Stimulated activated CD4-positive, alpha-beta T cell treated with anti-CD3 and anti-CD28 coated beads, Interleukin-1b, Interleukin-23, amount 100 ng/mL, for 4 hours (primary cell): ENCODE results near the gene COL1A1.

Experiments
- DNase-seq, 2 donors: peaks; one replicate each; pipeline ENCODE4 v3.0.0-alpha.2; 2020; ENCODE audit warnings: low read depth in 2 of 2

The COL1A1 gene

DNA sequence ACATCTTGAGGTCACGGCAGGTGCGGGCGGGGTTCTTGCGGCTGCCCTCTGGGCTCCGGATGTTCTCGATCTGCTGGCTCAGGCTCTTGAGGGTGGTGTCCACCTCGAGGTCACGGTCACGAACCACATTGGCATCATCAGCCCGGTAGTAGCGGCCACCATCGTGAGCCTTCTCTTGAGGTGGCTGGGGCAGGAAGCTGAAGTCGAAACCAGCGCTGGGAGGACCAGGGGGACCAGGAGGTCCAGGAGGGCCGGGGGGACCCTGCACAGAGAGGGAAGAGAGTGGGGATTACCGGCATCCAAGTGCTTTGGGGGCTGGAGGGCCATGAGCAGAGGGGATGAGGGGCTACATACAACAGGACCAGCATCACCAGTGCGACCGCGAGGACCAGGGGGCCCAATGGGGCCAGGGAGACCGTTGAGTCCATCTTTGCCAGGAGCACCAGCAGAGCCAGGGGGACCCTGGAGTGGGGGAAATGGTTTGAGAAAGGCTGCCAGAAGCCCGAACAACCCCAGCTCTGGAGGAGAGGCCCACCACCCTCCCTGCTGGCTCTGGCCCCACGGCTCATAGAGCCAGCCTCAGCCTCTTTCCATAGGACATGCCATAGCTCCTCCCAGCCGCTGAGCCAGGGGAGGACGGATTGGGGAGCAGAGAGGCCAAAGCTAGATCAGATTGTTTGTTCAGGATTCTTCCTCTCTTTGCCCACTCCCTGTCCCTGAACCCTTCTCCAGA lies 14.6 kb downstream of the COL1A1 start:
- no peak for DNase-seq

DNA sequence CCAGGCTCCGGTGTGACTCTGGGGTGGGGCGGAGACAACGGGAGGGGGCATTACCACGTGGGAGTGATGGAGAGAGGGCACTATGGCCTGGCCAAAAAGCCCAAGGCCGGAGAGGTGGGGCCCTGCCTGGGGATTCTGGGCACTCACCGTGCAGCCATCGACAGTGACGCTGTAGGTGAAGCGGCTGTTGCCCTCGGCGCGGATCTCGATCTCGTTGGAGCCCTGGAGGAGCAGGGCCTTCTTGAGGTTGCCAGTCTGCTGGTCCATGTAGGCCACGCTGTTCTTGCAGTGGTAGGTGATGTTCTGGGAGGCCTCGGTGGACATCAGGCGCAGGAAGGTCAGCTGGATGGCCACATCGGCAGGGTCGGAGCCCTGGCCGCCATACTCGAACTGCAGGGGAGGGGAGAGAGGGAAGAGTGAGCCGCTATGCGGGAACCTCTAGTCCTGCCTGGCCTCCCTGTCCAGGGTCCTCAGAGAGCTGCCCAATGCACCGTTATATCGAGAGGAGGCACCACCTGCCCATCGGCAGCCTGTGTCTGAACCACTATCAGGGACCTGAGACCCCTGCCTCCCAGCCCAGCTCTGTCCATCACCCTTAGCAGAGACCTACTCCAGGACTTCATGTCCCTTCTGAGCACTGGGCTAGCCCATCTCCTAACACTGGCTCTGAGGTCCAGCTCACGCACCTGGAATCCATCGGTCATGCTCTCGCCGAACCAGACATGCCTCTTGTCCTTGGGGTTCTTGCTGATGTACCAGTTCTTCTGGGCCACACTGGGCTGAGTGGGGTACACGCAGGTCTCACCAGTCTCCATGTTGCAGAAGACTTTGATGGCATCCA lies 15.6 kb downstream of the COL1A1 start:
- DNase-seq = no peak

DNA sequence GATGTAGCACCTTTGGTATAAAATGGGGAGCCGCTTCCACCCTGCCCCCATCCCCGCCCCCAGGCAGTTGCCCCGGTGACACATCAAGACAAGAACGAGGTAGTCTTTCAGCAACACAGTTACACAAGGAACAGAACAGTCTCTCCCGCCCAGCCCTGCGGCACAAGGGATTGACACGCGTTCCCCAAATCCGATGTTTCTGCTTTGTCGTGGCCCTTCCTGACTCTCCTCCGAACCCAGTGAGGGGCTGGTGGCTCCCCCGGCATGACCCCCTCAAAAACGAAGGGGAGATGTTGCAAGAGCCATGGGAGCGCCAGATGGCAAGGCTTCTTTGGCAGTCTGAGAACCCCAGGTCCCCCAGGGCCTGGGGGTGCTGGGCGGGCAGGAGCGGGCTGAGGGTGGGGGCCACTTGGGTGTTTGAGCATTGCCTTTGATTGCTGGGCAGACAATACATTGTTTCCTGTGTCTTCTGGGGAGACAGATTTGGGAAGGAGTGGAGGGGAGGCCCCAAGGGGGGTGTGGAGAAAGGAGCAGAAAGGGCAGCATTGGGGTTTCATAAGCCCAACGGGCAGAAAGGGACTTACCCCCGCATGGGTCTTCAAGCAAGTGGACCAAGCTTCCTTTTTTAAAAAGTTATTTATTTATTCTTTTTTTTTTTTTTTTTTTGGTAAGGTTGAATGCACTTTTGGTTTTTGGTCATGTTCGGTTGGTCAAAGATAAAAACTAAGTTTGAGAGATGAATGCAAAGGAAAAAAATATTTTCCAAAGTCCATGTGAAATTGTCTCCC lies 16.6 kb downstream of the COL1A1 start:
- no peak for DNase-seq

DNA sequence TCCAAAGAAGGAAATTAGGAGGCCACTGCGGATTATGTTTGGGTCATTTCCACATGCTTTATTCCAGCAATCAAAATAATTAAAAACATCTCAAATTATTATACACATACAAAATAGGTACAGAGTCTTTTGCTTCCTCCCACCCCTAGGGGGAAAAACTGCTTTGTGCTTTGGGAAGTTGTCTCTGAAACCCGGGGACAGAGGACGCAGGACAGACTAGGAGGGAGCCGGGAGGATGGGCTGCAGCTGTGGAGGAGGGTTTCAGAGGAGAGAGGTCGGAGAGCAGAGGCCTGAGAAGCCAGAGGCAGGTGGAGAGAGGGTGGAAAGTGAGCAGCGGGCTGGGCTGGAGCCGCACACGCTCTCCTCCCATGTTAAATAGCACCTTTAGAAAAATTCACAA lies 17.4 kb downstream of the COL1A1 start:
- DNase-seq = no peak

DNA sequence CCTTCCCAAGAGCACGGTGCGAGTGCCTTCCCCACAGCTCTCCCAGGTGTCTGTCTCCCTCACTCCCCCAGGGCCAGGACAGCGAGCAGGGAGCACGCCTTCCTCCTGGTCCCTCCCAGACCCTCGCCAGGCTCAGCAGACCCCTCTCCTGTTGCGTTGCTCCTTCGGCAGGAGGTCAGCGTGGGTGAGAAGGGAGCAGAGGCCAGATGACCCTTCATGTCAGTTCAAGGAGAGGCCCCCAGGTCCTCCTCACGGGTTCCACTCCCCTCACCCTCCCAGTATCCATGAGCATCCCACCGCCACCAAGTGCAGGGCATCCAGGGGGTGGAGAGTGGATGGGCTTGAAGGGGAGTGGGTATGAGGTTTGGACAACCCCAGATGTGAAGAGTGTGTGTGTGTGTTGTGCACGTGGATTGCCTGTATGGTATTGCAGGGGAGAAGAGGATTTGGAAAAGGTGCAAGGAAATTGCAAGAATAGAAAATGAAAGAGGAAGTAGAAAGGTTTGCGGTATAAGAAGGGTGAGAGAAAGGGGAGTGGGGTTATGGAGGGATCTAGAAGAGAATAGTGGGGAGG lies 17.9 kb downstream of the COL1A1 start:
- DNase-seq = no peak

DNA sequence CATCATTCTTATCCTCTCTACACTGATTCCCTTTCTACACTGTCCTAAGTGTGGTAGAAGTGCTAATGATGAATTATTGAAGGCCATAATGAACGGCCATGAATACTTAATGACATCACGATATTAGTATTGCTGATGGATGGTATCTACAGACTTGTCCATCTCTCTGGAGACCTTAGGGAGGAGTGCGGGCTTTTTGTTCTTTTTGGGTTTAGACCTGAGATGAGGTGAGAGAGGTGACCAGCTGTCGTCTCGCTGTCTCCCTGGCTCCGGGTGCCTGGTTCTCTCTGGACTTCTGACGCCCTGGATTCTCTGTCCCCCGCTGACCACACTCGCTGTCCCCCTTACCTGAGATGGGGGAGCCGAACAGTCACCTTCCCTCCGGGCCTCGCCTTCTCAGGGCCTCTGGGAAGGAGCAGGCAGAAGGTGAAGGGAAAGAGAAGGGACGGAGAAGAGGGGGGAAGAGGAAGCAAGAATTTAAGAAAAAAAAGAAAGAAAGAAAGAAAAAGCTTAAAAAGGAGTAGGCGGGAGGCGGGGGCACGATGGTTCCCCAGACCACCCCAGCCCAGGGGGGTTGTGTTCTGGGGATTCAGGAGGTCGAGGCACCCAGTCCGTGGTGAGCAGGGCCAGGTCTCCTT lies 18.5 kb downstream of the COL1A1 start:
- no peak for DNase-seq

DNA sequence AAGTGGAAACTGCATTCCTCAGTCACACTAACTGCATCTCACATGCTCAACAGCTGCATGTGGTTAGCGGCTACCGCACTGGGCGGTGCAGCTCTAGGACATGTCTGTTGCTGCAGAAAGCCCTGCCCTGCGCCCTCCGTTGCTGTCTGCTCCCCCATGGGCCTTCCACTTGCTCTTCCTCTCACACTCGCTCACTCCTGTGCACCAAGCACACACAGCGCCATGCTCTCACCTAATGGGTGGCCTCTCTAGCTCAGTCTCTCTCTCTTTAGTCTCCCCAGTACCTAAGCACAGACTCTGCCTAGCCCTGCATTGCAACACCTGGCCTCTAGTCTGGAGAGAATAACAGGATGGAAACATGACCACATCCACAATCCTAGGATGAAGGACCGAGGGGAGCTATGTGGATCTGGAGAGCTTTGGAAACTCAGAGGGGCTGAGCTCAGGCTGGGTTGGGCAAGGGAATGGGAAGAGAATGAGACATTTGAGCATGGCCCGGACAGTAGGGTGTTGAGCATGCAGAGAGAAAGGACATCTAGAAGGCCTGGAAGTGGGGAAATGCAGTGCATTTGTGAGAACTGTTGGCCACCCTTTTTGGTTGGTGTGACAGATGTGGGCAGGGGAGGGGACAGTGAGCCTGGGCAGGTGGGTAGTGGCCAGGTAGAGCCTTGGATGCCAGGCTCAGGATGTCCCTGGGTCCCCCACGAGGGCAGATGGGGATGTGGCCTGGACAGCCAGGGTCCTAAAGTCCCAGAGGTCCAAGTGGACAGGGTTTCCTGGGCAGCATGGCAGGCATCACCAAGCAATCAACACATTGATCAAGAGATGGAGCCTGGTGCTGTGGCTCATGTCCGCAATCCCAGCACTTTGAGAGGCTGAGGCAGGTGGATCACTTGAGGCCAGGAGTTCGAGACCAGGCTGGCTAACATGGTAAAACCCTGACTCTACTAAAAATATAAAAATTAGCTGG lies 19.6 kb downstream of the COL1A1 start:
- DNase-seq = no peak

DNA sequence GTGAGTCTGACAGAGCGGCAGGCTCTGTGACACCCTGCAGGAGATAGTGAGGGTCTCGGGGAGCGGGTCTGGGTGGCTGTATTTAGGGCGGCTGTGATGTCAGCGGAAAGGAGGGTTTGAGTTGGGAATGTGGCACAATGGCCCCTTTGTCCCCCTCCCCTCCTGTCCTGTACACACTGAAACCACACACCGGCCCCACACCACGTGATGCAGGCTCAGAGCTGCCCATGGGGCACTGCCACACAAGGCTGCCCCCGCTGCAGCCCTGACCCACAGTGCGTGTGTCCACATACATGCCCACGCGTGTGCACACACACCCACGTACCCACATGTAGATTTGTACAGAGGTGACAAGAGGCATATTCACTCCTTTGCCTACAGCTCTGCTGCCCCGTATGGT lies 20.3 kb downstream of the COL1A1 start:
- DNase-seq = no peak

DNA sequence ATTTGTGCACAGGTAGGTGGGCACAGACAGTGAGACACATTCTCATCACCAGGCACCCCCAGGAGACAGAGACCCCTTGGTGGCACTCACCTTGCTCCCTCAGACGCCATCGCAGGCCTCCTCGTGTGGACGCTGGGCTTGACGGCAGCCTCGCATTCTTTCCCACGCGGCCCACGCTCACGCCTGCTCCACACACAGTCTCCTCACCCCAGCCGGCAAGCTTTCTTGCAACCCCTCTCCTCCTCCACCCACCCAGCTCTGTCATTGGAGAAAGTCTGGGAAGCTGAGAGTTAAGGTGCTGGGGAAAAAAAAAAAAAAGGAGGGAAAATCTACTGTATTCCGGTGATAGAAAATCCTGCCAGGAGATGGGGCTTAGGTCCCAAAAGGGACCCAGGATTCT lies 20.8 kb downstream of the COL1A1 start:
- no peak for DNase-seq

DNA sequence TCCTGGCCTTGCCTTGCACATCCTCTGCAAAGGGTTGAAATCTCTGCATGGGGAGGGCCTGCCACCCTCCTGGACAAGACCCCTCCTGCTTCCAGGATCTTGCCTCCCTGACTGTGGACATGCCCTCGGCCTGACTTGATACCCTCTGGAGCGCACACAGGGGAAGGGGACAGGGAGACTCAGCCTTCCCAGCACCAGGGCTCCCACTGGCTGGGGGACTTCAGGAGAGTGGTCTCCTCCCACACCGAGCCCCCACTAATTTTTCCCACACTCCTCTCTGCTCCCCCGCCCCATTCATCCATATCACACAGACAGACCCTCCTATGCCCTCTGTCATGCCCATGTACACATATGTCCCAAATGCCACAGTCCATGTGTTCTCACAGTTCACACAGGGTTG lies 21.3 kb downstream of the COL1A1 start:
- no peak for DNase-seq

DNA sequence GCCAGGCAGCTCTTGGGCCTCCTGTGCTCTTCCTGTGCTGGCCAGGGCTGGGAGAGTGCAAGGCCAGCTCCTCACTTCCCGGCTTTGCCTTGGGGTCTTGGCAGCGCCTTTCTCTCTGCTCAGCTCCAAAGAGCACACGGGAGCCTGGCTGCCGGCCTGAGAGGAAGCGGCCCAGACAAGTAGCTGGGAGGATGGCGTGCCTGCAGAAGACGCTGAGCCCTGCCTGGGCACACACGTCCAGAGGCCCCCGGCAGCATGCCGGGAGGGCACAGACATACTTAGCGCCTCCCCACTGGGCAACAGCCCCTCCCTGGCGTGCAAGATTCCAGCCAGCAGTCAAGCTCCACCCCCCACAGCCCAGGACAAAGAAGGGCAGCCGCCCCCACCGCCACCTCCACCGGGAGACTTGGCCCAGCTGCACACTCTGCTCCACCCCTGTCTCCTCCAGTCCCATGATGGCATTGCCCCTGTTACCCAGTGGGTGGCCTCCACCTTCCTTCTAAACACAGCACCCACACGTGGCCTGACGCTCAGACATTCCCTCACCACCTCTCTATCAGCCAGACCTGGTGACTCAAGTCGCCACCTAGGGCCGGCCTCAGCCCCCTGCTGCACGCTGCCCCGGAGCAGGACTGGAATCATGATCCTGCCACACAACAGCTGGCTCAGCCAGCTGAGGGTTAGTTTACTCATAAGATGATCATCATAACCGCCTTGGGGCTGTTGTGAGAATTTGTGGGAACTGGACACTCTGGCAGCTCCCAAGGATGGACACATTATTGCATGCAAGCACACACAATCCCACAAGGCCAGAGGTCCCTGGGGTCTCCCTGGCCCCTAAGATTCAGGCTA lies 23.2 kb downstream of the COL1A1 start:
- DNase-seq = peak in 1 of 2 donors; percentile 26

DNA sequence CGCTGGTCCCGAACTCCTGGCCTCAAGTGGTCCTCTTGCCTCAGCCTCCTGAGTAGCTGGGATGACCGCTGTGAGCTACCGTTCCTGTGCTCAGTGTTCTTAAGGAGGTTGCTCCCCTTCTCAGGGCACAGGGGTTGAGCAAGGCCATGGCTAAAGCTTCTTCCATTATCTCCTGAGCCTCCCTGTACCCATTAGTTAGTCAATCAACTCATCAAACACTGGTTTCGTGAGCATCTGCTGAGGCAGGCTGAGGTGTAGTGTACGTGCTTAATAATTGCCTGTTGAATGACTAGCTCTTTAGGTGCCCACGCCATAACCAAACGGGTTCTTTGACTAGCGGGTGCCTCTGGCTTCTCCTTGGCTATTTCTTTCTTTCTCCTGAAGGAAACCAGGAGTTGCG lies 24.0 kb downstream of the COL1A1 start:
- DNase-seq = no peak

DNA sequence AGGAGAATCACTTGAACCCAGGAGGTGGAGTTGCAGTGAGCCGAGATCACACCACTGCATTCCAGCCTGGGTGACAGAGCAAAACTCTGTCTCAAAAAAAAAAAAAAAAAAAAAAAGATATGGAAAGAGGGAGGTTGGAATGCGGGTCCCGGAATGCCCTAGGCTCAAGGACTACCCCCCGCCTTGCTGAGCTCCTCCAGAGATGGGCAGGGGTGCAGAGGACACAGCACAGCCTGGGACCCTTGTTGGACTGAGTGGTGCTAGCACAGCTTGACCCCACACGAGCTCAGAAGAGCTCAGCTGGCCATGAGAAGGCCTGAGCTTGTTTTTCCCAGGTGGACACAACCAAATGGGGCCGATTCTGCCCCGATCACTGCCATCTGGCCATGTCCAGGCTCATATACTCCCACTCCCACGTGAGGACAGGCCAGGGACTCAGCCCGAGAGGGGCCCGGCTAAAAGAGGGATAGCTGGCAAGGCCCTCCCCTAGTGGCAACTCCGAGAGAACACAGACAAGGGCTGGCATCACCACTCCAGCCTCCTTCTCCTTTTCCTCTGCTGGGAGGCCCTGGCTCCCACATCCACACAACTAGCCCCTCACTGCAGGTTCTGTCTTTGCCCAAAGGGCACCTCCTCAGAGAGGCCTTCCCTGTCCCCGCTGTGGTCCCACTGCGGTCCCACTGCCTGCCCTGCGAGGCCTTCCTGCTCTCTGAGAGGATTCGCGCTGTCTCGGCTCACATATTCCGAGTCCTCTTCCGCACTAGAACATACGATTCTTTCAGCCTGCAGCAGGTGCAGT lies 24.7 kb downstream of the COL1A1 start:
- DNase-seq = no peak

DNA sequence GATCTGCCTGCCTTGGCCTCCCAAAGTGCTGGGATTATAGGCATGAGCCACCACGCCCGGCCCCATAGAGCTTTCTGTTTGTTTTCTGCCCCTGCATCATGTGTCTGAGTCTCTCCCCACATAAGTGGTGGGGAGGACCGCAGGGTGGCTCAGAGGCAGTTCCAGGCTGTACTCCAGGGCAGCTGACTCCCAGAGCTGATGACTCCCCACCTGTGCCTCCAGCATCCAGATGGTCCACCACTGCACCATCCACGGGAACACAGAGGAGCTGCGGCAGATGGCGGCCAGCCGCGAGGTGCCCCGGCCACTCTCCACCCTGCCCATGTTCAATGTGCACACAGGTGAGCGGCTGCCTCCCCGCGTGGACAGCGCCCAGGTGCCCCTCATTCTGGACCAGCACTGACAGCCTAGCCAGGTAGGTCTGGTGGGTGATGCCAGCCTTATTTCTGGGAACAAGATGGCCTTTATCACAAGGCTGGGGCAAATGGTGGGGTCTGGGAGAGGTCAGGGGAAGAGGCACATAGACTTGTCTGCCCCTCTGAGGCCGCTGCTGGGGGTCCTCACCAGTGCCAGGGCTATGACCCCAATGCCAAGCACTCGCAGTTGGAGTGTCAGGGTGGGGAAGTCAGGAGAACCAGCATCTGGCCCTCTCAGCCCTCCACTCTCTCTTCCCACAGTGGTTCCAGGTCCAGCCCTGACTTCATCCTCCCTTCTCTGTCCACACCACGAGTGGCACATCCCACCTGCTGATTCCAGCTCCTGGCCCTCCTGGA lies 26.2 kb downstream of the COL1A1 start:
- no peak for DNase-seq

DNA sequence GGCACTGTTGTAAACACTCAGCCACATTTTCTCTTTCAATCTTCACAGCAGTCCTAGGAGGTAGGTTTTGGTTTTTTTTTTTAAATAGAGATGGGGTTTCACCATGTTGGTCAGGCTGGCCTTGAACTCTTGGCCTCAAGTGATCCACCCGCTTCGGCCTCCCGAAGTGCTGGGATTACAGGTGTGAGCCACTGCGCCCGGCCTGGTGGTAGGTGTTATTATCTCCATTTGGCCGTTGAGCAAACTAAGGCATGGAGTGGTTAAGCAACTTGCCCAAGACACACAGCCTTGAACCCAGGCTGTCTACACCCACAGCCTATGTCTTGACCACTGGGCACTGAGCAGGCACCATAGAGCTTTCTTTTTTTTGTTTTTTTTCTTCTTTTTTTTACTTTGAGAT lies 27.0 kb downstream of the COL1A1 start:
- no peak for DNase-seq

DNA sequence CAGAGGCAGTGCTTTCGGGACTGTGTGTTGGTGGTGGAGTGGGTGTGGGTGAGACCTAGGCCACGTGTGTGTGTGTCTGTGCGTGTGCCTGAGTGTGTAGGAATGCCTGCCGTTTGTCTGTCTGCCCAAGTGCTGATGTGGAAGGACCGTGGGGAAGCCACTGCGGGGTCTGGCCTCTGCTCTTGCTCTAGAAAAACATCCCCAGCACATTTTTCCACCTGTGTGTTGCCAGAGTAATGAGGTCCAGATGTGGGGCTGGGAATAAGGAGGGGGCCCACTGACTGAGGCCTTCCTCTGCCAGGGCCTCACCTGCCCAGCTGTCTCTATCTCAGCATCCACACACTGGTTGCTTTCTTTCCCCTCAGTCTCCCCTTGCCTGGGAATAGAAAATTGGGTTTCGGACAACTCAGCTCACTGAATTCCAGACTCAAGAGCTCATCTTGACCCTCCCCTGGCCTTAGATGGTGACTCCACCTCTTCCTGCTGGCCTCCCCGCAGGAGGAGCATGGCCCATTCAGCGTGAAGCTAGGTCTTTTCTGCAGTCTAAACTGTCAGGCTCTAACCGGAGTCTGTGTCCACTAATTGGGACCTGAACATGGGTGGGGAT lies 28.0 kb downstream of the COL1A1 start:
- DNase-seq = no peak

DNA sequence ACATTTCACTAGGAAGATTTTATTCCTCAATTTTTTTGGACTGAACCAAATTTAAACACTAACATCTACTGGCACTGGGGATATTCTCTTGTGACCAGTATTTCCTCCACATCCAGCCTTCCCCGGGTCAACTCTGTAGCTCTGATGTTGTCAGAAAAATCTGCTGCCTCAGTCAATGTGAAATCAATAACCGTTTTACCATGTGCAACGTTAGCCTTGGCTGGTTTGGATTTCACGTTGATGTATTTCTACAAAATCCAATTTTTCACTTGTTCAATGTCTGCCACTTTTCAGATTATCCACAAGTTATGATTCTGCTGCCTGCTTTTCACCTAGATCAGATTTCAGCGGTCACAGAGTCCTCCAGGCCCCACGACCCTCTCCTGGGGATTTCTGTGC lies 28.5 kb downstream of the COL1A1 start:
- no peak for DNase-seq
